Measurements from ENCODE around the gene OTOA.
"Not testable (repeated sequence)": the region's sequence is repeated elsewhere in the genome, so short reads cannot be mapped to it uniquely, and the experiment has no call there.

Gene OTOA

GRCh38 chr16:21643785-21644184 lies 20.0 kb upstream of the OTOA start:
- DNase-seq (ENCODE audit: extremely low read depth, low read depth) = no peak
- H3K4me3 ChIP-seq (replicated peaks; ENCODE audit: low read depth, low read length) = no peak overlapping the region
- no peak for TF ChIP-seq CTCF (IDR thresholded peaks at IDR 0.05; ENCODE audit: low read depth, low read length, missing control alignments)

- H3K4me3 ChIP-seq (replicated peaks; ENCODE audit: low read depth, low read length) = no peak overlapping the region
- no peak for TF ChIP-seq CTCF (IDR thresholded peaks at IDR 0.05; ENCODE audit: low read depth, low read length, missing control alignments)
- no peak for DNase-seq (ENCODE audit: extremely low read depth, low read depth)
Observed at GRCh38 chr16:21644674-21645073, 19.1 kb upstream of the OTOA start.

GRCh38 chr16:21645261-21645721 lies 18.5 kb upstream of the OTOA start:
- no peak for DNase-seq (ENCODE audit: extremely low read depth, low read depth)
- no peak for TF ChIP-seq CTCF (IDR thresholded peaks at IDR 0.05; ENCODE audit: low read depth, low read length, missing control alignments)
- H3K4me3 ChIP-seq (replicated peaks; ENCODE audit: low read depth, low read length) = no peak overlapping the region

GRCh38 chr16:21646091-21646490 lies 17.7 kb upstream of the OTOA start:
- DNase-seq (ENCODE audit: extremely low read depth, low read depth) = no peak
- no peak for TF ChIP-seq CTCF (IDR thresholded peaks at IDR 0.05; ENCODE audit: low read depth, low read length, missing control alignments)
- H3K4me3 ChIP-seq (replicated peaks; ENCODE audit: low read depth, low read length) = no peak overlapping the region

- TF ChIP-seq CTCF (IDR thresholded peaks at IDR 0.05; ENCODE audit: low read depth, low read length, missing control alignments) = no peak
- no peak overlapping the region for H3K4me3 ChIP-seq (replicated peaks; ENCODE audit: low read depth, low read length)
- DNase-seq (ENCODE audit: extremely low read depth, low read depth) = no peak
Observed at GRCh38 chr16:21646721-21647561, 16.8 kb upstream of the OTOA start.

- TF ChIP-seq CTCF (IDR thresholded peaks at IDR 0.05; ENCODE audit: low read depth, low read length, missing control alignments) = no peak
- H3K4me3 ChIP-seq (replicated peaks; ENCODE audit: low read depth, low read length) = no peak overlapping the region
- DNase-seq (ENCODE audit: extremely low read depth, low read depth) = no peak
Observed at GRCh38 chr16:21647562-21648164, 16.1 kb upstream of the OTOA start.

- not testable (repeated sequence) for H3K4me3 ChIP-seq (replicated peaks; ENCODE audit: low read depth, low read length); DNase-seq (ENCODE audit: extremely low read depth, low read depth)
Observed at GRCh38 chr16:21649826-21650406, 13.9 kb upstream of the OTOA start.

Data from HFF-Myc (cell line).